Lower leg skin (tissue), 4 donors: ENCODE results near the gene EEIG2. TPM values are rescaled to one million over a fixed set of nuclear protein-coding genes. Genes with fewer than 3 reads are reported as not detected.

Source experiments
- DNase-seq, 2 donors: peaks; one replicate each; pipeline ENCODE4 v3.0.0-alpha.2; 2019; ENCODE audit warnings: low spot score in 2 of 2
- H3K4me3 ChIP-seq: fragments of 200-600 bp; sonication (generic); 2 replicates; pipeline ENCODE4 v1.5.1; 2017; ENCODE audit warnings: mild to moderate bottlenecking, low read depth; ENCODE audit not compliant: poor library complexity, severe bottlenecking
- CTCF ChIP-seq, 3 donors: fragments of 450-650 bp; IDR thresholded peaks; one replicate each; pipeline ENCODE4 v1.5.1; 2016; ENCODE audit warnings: antibody characterized with exemption in 3 of 3, mild to moderate bottlenecking in 3 of 3, moderate library complexity in 2 of 3
- POLR2A ChIP-seq, 2 donors: fragments of 450-650 bp; IDR thresholded peaks; one replicate each; pipeline ENCODE4 v1.6.1; 2016 to 2017; ENCODE audit warnings: antibody characterized with exemption in 2 of 2, mild to moderate bottlenecking in 1 of 2, moderate library complexity in 1 of 2
- WGBS, 2 donors: methylation state at CpG; one replicate each; pipeline ENCODE4 v1.1.5; 2018; 5-methylcytosine and 5-hydroxymethylcytosine counted together
- intact Hi-C: fragments of 100-400 bp; cut with DNase I; formaldehyde crosslinking; loops from one replicate; pipeline ENCODE4 v1.15.0; 2023; ENCODE audit warnings: low total_unique reads
- total RNA-seq, 4 donors: library from RNA; depleted of rRNA; stranded (reverse); fragments of >200 nt; gene quantifications; one replicate each; pipeline ENCODE4 v1.1.0, GENCODE V29; 2016

Gene EEIG2
- total RNA-seq, 4 donors from 2014 or later, result 4.8 to 7.3 (median 5.5) TPM

GRCh38 chr1:108575375-108575774 is 15.5 kb downstream of the EEIG2 start:
- intact Hi-C loops, result loop anchor here (10.0 kb wide), 1 partner anchor 71 kb away; no protein-coding TSS in a partner anchor
- no peak for DNase-seq
- TF ChIP-seq CTCF (IDR thresholded peaks at IDR 0.05), result no peak
- TF ChIP-seq POLR2A (IDR thresholded peaks at IDR 0.05), result no peak
- H3K4me3 ChIP-seq, result no peak overlapping the region

GRCh38 chr1:108583757-108584427 is 24.0 kb downstream of the EEIG2 start:
- no peak for DNase-seq
- WGBS, 2 donors, result 49 to 75% methylated on average over 4 of the region's 4 CpGs
- H3K4me3 ChIP-seq, result no peak overlapping the region
- intact Hi-C loops, result no loop called here
- TF ChIP-seq CTCF (IDR thresholded peaks at IDR 0.05) (no peak), POLR2A (IDR thresholded peaks at IDR 0.05) (no peak)

- DNase-seq, result no peak
- TF ChIP-seq POLR2A (IDR thresholded peaks at IDR 0.05) (no peak), CTCF (IDR thresholded peaks at IDR 0.05) (no peak)
- WGBS, 2 donors, result 66 to 68% methylated on average over 5 of the region's 5 CpGs
- intact Hi-C loops, result no loop called here
- H3K4me3 ChIP-seq, result no peak overlapping the region
Measured at GRCh38 chr1:108584428-108584856, 24.5 kb downstream of the EEIG2 start.

GRCh38 chr1:108585313-108585712 is 25.4 kb downstream of the EEIG2 start:
- WGBS, 2 donors, result 57 to 68% methylated on average over 1 of the region's 1 CpG
- intact Hi-C loops, result no loop called here
- no peak overlapping the region for H3K4me3 ChIP-seq
- DNase-seq, result no peak
- TF ChIP-seq CTCF (IDR thresholded peaks at IDR 0.05) (no peak), POLR2A (IDR thresholded peaks at IDR 0.05) (no peak)

GRCh38 chr1:108590441-108590840 is 30.5 kb downstream of the EEIG2 start:
- TF ChIP-seq CTCF (IDR thresholded peaks at IDR 0.05), result no peak
- TF ChIP-seq POLR2A (IDR thresholded peaks at IDR 0.05), result no peak
- 41 to 48% methylated on average over 2 of the region's 2 CpGs for WGBS, 2 donors
- H3K4me3 ChIP-seq, result no peak overlapping the region

GRCh38 chr1:108590957-108591356 is 31.1 kb downstream of the EEIG2 start:
- TF ChIP-seq CTCF (IDR thresholded peaks at IDR 0.05) (no peak), POLR2A (IDR thresholded peaks at IDR 0.05) (no peak)
- no peak for DNase-seq
- intact Hi-C loops, result loop anchor here (5.0 kb wide), 1 partner anchor 1749 kb away; no protein-coding TSS in a partner anchor
- H3K4me3 ChIP-seq, result no peak overlapping the region
- 19 to 27% methylated on average over 3 of the region's 3 CpGs for WGBS, 2 donors

More at GRCh38 chr1:108590441-108590840, 30.5 kb downstream of the EEIG2 start:
- intact Hi-C loops, result loop anchor here (5.0 kb wide), 1 partner anchor 1748 kb away; no protein-coding TSS in a partner anchor
- DNase-seq, result no peak
